ENCODE data around the gene ZNF136.

The ZNF136 gene

DNA sequence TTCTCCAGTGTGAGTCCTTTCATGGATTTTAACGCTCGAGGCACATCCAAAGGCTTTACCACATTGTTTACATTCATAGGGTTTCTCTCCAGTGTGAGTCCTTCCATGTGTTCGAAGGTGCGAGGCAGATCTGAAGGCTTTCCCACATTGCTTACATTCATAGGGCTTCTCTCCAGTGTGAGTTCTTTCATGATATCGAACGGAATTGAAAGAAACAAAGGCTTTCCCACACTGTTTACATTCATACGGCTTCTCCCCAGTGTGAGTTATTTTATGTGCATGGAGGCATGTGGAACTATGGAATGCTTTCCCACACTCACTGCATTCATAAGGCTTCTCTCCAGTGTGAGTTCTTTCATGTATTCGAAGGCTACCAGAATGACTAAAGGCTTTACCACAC, 17.5 kb upstream of the ZNF136 start:
- Histone ChIP-seq H3K9me3 (ENCODE audit: control insufficient read depth, insufficient read depth, low read length) (peaks cover 9% of the 10 kb centered on the region), H3K36me3 (ENCODE audit: control insufficient read depth, insufficient read depth, low read length) (peaks cover 25% of the 10 kb centered on the region)

DNA sequence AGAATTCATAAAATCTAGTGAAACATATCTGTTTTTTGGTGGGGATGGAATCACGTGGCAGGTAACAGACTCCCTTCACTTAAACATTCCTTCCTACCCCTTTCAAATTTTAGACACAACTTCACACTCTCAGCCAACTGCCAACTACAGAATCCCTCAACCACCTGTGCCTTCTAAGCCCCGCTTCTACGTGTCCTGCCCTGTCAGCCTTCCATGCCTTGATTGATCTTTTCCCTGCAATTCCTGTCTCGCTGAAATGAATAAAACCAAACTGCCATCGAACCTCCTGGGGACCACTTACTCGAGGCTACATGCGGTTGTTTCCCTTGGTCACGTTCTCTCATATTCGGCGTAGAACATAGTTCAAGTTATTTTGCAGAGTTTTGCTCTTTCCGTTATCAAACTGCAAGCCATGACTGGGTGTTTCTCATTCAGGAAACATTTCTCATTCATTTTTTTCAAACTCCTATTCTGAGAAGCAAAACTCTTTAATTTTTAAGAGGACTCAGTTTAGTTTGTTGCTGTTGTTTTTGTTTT, 7.5 kb upstream of the ZNF136 start:
- no peaks in the 10 kb centered on the region for H3K9me3 ChIP-seq (ENCODE audit: control insufficient read depth, insufficient read depth, low read length)
- H3K9ac ChIP-seq (ENCODE audit: low read depth, low read length), result no peak overlapping the region
- H3K27me3 ChIP-seq (ENCODE audit: control insufficient read depth, insufficient read depth, low read length), result no peaks in the 10 kb centered on the region
- H3K36me3 ChIP-seq (ENCODE audit: control insufficient read depth, insufficient read depth, low read length), result peaks cover 9% of the 10 kb centered on the region
- H3K4me1 ChIP-seq (ENCODE audit: control insufficient read depth, insufficient read depth, low read length), result no peaks in the 10 kb centered on the region
- H3K4me3 ChIP-seq (ENCODE audit: low read depth, low read length), result peak overlapping the region; percentile 87

More for the DNA sequence above, 17.5 kb upstream of the ZNF136 start:
- no peak overlapping the region for H3K9ac ChIP-seq (ENCODE audit: low read depth, low read length)
- no peaks in the 10 kb centered on the region for H3K27me3 ChIP-seq (ENCODE audit: control insufficient read depth, insufficient read depth, low read length)
- H3K4me3 ChIP-seq (ENCODE audit: low read depth, low read length), result no peak overlapping the region
- peaks cover 3% of the 10 kb centered on the region for H3K4me1 ChIP-seq (ENCODE audit: control insufficient read depth, insufficient read depth, low read length)

DNA sequence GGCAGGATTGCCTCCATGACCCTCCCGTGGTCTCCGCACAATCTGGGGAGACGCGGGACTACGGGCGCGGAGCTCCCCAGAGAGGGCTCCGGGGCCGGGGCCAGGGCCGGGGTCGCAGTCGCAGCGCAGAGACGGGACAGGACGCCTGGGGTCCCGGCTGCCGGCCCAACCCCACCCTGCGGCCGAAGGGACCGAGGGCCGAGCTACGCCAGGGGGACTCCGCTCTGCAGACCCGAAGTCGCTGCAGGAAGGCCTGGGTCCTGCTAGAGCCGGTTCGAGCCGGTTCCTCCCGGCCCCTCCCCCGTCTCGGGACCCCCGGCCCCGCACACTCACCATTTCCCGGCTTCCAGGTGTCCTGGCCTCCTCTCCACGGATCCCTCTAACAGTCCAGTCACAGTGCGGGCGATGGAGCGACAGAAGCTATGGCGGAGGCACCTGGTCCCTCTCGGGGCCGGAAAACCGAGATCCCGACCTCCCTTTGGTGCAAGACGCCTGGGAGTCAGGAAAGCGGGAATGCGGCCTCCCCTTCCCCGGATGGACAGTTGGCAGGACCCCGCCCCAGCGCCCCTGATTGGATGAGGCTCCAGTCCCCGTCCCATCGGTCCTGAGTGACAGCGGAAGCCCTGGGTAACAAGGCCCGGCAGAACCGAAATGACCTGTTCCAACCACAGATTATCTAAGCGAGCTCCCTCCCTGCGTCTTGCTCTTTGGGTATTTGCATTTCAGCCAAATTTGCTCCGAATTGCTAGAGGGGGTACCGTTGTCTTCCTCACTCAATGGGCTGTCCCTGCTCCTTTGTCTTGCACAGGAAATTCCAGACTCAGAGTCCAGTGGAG, 6.5 kb upstream of the ZNF136 start, which contains the start of gene ZNF625:
Gene ZNF625, minus strand, starts transcription at position 512 of the 836 bp plus-strand sequence. Its CDS starts 176 bp downstream, at position 336.
- Histone ChIP-seq H3K9ac (ENCODE audit: low read depth, low read length) (peak within 1 kb of the TSS; percentile 94), H3K9me3 (ENCODE audit: control insufficient read depth, insufficient read depth, low read length) (no peaks in the 10 kb centered on the region), H3K36me3 (ENCODE audit: control insufficient read depth, insufficient read depth, low read length) (peaks cover 3% of the 10 kb centered on the region), H3K4me3 (ENCODE audit: low read depth, low read length) (peak within 1 kb of the TSS; percentile 87), H3K4me1 (ENCODE audit: control insufficient read depth, insufficient read depth, low read length) (no peaks in the 10 kb centered on the region), H3K27me3 (ENCODE audit: control insufficient read depth, insufficient read depth, low read length) (no peaks in the 10 kb centered on the region)

DNA sequence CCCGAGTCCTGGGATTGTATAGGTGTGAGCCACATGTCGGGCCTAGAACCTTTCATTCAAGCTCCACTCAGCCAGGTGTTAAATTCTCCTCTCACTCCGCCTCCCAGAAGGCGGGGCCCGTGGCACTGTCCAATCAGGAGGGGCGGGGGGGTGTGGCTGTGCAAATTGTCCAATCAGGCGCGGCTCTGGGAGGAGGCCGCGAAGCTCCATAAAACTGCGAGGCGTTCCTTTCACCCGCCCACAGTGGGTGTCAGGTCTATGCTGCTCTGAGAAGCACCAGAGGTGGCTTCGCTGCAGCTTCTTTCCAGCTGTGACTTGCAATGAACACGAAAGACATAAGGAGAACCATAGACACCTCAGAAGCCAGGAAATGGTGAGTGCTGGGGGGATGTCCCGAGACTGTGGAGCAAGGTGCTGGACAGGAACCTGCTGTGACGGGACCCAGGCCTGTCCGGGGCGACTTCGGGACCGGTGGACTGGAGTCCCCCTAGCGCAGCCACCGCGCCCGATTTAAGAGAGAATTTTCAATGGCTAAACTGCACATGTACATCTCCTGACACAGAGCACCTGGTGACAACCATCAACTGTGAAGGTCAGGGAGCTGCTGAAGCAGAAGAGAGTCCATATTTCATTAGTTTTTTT, 3.0 kb upstream of the ZNF136 start:
- Histone ChIP-seq H3K4me3 (ENCODE audit: low read depth, low read length) (no peak overlapping the region), H3K9me3 (ENCODE audit: control insufficient read depth, insufficient read depth, low read length) (no peaks in the 10 kb centered on the region), H3K4me1 (ENCODE audit: control insufficient read depth, insufficient read depth, low read length) (peaks cover 2% of the 10 kb centered on the region), H3K36me3 (ENCODE audit: control insufficient read depth, insufficient read depth, low read length) (no peaks in the 10 kb centered on the region), H3K27me3 (ENCODE audit: control insufficient read depth, insufficient read depth, low read length) (no peaks in the 10 kb centered on the region), H3K9ac (ENCODE audit: low read depth, low read length) (no peak overlapping the region)

DNA sequence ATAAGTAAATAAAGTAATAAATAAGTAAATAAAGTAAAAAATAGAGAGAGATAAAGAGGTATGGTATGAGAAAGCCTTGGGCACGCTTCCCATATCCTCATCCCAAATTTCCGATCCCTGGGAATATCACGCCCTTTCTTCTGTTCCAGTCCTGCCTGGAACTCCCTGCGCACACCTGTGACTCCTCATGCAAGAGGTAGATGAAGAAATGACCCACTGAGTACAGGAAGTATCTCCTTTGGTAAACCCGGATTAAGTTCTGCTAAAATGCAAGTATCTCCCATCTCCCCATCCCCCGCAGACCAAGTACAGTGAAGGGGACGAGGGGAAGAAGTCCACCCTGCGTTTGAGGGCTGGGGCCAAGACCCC, 399 bp upstream of the ZNF136 start:
- Histone ChIP-seq H3K27me3 (ENCODE audit: control insufficient read depth, insufficient read depth, low read length) (no peaks in the 10 kb centered on the region), H3K4me1 (ENCODE audit: control insufficient read depth, insufficient read depth, low read length) (peaks cover 2% of the 10 kb centered on the region), H3K36me3 (ENCODE audit: control insufficient read depth, insufficient read depth, low read length) (no peaks in the 10 kb centered on the region), H3K9ac (ENCODE audit: low read depth, low read length) (no peak overlapping the region), H3K4me3 (ENCODE audit: low read depth, low read length) (peak overlapping the region; percentile 88), H3K9me3 (ENCODE audit: control insufficient read depth, insufficient read depth, low read length) (no peaks in the 10 kb centered on the region)

DNA sequence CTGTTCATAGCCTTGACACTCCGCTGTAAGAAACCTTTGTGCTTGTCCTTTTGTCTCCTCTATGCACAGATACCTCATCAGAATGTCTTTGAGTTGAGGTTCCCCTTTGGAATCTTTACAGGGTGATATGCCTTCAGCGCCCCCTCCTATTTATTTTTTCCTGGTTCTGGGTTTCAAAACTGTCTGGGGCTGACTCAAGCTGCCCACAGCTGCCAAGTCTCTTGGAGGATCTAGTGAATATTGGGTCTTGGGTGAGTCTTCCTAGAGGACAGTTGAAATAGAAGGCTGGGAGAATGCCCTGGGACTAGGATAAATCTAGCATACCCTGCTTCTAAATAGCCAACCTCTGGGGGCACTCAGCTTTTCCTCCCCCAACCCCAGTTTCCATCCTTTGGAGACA, 930 bp downstream of the ZNF136 start:
- H3K9ac ChIP-seq (ENCODE audit: low read depth, low read length), result peak overlapping the region; percentile 84
- H3K27me3 ChIP-seq (ENCODE audit: control insufficient read depth, insufficient read depth, low read length), result no peaks in the 10 kb centered on the region
- peak overlapping the region; percentile 88 for H3K4me3 ChIP-seq (ENCODE audit: low read depth, low read length)
- H3K9me3 ChIP-seq (ENCODE audit: control insufficient read depth, insufficient read depth, low read length), result no peaks in the 10 kb centered on the region
- no peaks in the 10 kb centered on the region for H3K36me3 ChIP-seq (ENCODE audit: control insufficient read depth, insufficient read depth, low read length)
- H3K4me1 ChIP-seq (ENCODE audit: control insufficient read depth, insufficient read depth, low read length), result peaks cover 2% of the 10 kb centered on the region

DNA sequence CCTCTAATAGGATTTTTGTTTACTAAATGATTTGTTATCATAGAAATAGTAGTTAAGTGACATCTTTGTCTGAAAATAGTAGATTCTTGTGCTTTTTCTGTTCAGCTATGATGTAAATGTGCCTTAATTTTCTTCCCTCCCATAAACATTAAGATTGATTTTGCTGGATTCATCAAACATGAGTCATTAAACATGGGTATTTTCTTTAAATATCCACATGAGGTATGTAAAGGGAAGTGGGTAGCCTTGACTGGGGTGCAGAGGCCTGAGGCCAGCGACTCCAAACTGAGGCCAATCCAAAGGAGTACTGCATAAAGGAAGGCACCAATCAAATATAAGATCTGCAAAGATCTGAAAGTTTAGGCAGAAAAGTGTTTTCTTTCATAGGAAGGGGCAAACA, 3.7 kb downstream of the ZNF136 start:
- Histone ChIP-seq H3K9me3 (ENCODE audit: control insufficient read depth, insufficient read depth, low read length) (no peaks in the 10 kb centered on the region), H3K36me3 (ENCODE audit: control insufficient read depth, insufficient read depth, low read length) (no peaks in the 10 kb centered on the region), H3K4me3 (ENCODE audit: low read depth, low read length) (no peak overlapping the region), H3K4me1 (ENCODE audit: control insufficient read depth, insufficient read depth, low read length) (peaks cover 2% of the 10 kb centered on the region), H3K9ac (ENCODE audit: low read depth, low read length) (no peak overlapping the region), H3K27me3 (ENCODE audit: control insufficient read depth, insufficient read depth, low read length) (no peaks in the 10 kb centered on the region)

DNA sequence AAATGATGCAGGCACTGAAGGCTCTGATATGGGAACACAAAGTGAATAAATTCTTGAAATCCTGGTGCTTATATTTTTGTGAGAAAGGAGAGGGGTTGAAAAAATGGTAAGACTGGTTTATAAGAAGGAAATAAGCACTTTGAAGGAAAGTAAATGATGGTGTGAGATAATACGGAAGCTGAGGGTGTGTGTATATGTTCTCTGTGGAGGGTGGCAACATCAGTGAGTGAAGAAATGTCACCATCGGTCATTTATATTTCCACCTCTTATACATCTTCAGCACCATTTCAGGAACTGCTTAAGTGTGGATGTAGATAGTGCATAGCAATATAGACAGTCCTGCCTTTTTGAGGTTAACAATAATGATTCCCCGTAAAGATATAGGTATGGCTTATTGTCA, 17.5 kb downstream of the ZNF136 start:
- Histone ChIP-seq H3K9me3 (ENCODE audit: control insufficient read depth, insufficient read depth, low read length) (peaks cover 7% of the 10 kb centered on the region), H3K4me1 (ENCODE audit: control insufficient read depth, insufficient read depth, low read length) (no peaks in the 10 kb centered on the region), H3K36me3 (ENCODE audit: control insufficient read depth, insufficient read depth, low read length) (no peaks in the 10 kb centered on the region), H3K9ac (ENCODE audit: low read depth, low read length) (no peak overlapping the region), H3K4me3 (ENCODE audit: low read depth, low read length) (no peak overlapping the region), H3K27me3 (ENCODE audit: control insufficient read depth, insufficient read depth, low read length) (no peaks in the 10 kb centered on the region)

DNA sequence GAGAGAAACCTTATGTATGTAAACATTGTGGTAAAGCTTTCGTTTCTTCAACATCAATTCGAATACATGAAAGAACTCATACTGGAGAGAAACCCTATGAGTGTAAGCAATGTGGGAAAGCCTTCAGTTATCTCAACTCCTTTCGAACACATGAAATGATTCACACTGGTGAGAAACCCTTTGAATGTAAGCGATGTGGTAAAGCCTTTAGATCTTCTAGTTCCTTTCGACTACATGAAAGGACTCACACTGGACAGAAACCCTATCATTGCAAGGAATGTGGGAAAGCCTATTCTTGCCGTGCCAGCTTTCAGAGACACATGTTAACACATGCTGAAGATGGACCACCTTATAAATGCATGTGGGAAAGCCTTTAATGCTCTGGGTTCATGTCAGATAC, 24.7 kb downstream of the ZNF136 start:
- Histone ChIP-seq H3K9me3 (ENCODE audit: control insufficient read depth, insufficient read depth, low read length) (peaks cover 46% of the 10 kb centered on the region), H3K27me3 (ENCODE audit: control insufficient read depth, insufficient read depth, low read length) (no peaks in the 10 kb centered on the region), H3K4me3 (ENCODE audit: low read depth, low read length) (no peak overlapping the region), H3K9ac (ENCODE audit: low read depth, low read length) (no peak overlapping the region), H3K4me1 (ENCODE audit: control insufficient read depth, insufficient read depth, low read length) (no peaks in the 10 kb centered on the region), H3K36me3 (ENCODE audit: control insufficient read depth, insufficient read depth, low read length) (peaks cover 24% of the 10 kb centered on the region)

DNA sequence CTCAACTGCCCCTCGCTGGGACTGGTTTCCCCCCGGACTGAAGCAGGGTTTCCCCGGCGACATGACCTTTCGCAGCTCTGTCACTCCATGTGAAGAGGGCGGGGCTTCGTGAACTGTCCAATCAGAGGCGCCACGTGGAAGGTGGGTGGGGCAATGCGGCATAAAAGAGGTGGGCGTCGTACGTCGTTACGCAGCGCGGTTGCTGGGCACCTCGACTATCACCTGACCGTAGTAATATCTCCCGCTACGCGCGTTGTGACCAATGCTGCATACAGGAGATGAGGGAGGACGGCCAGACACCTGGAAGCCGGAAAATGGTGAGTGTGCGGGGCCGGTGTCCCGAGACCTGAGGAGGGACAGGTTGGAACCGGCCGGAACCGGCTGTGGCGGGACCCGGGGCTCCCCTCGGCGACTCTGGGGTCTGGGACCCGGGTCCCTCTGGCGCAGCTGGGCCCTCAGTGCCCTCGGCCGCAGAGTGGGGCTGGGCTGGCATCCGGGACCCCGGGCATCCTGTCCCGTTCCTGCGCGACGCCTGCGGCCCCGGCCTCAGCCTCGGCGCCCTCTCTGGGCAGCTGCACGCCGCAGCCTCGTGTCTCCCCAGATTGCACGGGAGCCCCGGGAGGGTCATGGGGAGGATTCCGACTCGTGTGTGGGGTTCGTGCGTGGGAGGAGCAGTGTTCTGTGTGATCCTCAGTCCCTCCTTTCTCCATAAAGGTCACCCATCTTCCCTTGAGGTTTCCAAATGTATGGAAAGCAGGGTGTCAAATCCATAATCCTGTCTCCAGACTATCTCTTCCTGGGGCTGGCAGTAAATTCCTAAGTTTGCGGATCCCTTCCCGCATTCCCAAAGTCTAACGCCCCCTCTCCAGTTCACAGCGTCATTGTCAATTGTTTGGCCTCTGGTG, 32.2 kb downstream of the ZNF136 start:
- peaks cover 19% of the 10 kb centered on the region for H3K9me3 ChIP-seq (ENCODE audit: control insufficient read depth, insufficient read depth, low read length)
- no peaks in the 10 kb centered on the region for H3K36me3 ChIP-seq (ENCODE audit: control insufficient read depth, insufficient read depth, low read length)
- H3K4me1 ChIP-seq (ENCODE audit: control insufficient read depth, insufficient read depth, low read length), result no peaks in the 10 kb centered on the region
- H3K9ac ChIP-seq (ENCODE audit: low read depth, low read length), result no peak overlapping the region
- H3K4me3 ChIP-seq (ENCODE audit: low read depth, low read length), result no peak overlapping the region
- no peaks in the 10 kb centered on the region for H3K27me3 ChIP-seq (ENCODE audit: control insufficient read depth, insufficient read depth, low read length)

DNA sequence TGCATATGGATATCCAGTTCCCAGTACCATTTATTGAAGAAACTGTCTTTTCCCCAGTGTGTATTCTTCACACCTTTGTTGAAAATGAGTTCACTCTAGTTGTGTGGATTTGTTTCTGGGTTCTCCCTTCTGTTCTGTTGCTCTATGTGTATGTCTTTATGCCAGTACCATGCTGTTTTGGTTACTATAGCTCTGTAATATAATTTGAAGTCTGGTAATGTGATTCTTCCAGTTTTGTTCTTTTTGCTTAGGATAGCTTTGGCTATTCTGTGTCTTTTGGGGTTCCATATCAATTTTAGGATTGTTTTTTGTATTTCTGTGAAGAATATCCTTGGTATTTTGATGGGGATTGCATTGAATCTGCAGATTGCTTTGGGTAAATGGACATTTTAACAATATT, 35.2 kb downstream of the ZNF136 start:
- peaks cover 18% of the 10 kb centered on the region for H3K9me3 ChIP-seq (ENCODE audit: control insufficient read depth, insufficient read depth, low read length)
- H3K4me1 ChIP-seq (ENCODE audit: control insufficient read depth, insufficient read depth, low read length), result no peaks in the 10 kb centered on the region
- no peaks in the 10 kb centered on the region for H3K36me3 ChIP-seq (ENCODE audit: control insufficient read depth, insufficient read depth, low read length)
- H3K9ac ChIP-seq (ENCODE audit: low read depth, low read length), result no peak overlapping the region
- no peaks in the 10 kb centered on the region for H3K27me3 ChIP-seq (ENCODE audit: control insufficient read depth, insufficient read depth, low read length)
- H3K4me3 ChIP-seq (ENCODE audit: low read depth, low read length), result no peak overlapping the region
